ENCODE data around the gene DSE.

GRCh38 chr6:116374586-116374985 is 3.8 kb downstream of the DSE start:
- no peak for TF ChIP-seq POLR2A (IDR thresholded peaks at IDR 0.05; ENCODE audit: low read depth)
- no peak for TF ChIP-seq CTCF (IDR thresholded peaks at IDR 0.05)
